ENCODE measurements around the gene ADRM1.

The ADRM1 gene

DNA sequence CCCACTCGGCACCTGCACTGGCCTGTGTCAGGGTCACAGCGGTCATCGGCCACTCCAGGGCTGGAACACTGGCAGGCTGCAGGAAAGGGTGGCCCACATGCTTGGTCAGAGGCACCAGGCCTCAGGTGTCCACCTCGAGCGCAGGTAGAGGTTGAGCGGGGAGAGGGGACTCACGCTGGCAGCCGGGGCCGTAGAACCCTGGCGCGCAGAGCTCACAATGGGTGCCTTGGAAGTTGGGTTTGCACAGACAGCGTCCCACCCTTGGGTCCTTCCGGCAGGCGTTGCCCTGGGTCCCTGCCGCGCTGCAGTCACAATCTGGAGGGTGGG is 35.5 kb downstream of the ADRM1 start:
- TF ChIP-seq, protein P1, sequence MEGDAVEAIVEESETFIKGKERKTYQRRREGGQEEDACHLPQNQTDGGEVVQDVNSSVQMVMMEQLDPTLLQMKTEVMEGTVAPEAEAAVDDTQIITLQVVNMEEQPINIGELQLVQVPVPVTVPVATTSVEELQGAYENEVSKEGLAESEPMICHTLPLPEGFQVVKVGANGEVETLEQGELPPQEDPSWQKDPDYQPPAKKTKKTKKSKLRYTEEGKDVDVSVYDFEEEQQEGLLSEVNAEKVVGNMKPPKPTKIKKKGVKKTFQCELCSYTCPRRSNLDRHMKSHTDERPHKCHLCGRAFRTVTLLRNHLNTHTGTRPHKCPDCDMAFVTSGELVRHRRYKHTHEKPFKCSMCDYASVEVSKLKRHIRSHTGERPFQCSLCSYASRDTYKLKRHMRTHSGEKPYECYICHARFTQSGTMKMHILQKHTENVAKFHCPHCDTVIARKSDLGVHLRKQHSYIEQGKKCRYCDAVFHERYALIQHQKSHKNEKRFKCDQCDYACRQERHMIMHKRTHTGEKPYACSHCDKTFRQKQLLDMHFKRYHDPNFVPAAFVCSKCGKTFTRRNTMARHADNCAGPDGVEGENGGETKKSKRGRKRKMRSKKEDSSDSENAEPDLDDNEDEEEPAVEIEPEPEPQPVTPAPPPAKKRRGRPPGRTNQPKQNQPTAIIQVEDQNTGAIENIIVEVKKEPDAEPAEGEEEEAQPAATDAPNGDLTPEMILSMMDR (IDR thresholded peaks at IDR 0.05; ENCODE audit: control extremely low read depth, extremely low read depth, low read depth, missing control alignments), result no peak
- ChIA-PET CTCF (no interaction called here), POLR2A (no interaction called here)
- DNase-seq (ENCODE audit: extremely low spot score), result no peak

DNA sequence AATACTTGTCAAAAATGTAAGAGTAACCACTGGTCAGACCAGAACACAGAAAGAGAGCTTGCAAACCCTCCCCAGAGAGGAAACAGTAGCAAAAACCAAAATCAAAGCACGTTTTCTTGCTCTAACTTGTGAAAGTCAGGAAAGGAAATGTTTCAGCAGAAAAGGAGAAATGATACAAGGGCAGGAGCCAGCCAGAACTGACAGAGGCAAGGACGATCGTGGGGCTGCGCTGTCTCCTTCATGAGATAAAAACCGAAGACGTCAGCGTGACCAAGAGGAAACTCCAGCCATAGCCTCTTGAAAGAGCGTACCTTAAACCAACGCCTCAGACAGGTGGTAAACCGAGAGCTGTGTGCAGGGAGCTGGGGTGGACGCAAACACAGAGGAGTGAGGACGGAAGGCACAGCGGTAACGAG is 36.9 kb downstream of the ADRM1 start:
- TF ChIP-seq, protein P1 (IDR thresholded peaks at IDR 0.05; ENCODE audit: control extremely low read depth, extremely low read depth, low read depth, missing control alignments), result no peak
- CTCF ChIA-PET, result interaction anchor here (0.6 to 1.5 kb wide), 5 partner anchors 25 to 43 kb away, joined by 3 to 4 read pairs (median 3); no protein-coding TSS in a partner anchor
- peak; percentile 77 for DNase-seq (ENCODE audit: extremely low spot score)
- POLR2A ChIA-PET, result no interaction called here

GRCh38 chr20:62342910-62343309 is 40.1 kb downstream of the ADRM1 start:
- ChIA-PET CTCF (interaction anchor here (1.5 kb wide), 1 partner anchor 41 kb away, joined by 3 read pairs; the partner anchor contains the start of gene ADRM1), POLR2A (no interaction called here)
- no peak for DNase-seq (ENCODE audit: extremely low spot score)
- TF ChIP-seq, protein P1 (IDR thresholded peaks at IDR 0.05; ENCODE audit: control extremely low read depth, extremely low read depth, low read depth, missing control alignments), result no peak

GRCh38 chr20:62344092-62344491 is 41.3 kb downstream of the ADRM1 start:
- TF ChIP-seq, protein P1 (IDR thresholded peaks at IDR 0.05; ENCODE audit: control extremely low read depth, extremely low read depth, low read depth, missing control alignments), result no peak
- no peak for DNase-seq (ENCODE audit: extremely low spot score)
- ChIA-PET POLR2A (no interaction called here), CTCF (interaction anchor here (1.5 kb wide), 2 partner anchors 38 to 42 kb away, joined by 3 to 5 read pairs; partner anchors contain the start of gene ADRM1)

GRCh38 chr20:62344782-62345181 is 42.0 kb downstream of the ADRM1 start:
- ChIA-PET POLR2A (no interaction called here), CTCF (interaction anchor here (1.5 kb wide), 1 partner anchor 37 kb away, joined by 5 read pairs; no protein-coding TSS in a partner anchor)
- no peak for DNase-seq (ENCODE audit: extremely low spot score)
- TF ChIP-seq, protein P1 (IDR thresholded peaks at IDR 0.05; ENCODE audit: control extremely low read depth, extremely low read depth, low read depth, missing control alignments), result no peak

GRCh38 chr20:62345681-62346370 is 43.0 kb downstream of the ADRM1 start:
- CTCF ChIA-PET, result no interaction called here
- DNase-seq (ENCODE audit: extremely low spot score), result no peak
- TF ChIP-seq, protein P1 (IDR thresholded peaks at IDR 0.05; ENCODE audit: control extremely low read depth, extremely low read depth, low read depth, missing control alignments), result no peak
- POLR2A ChIA-PET, result no interaction called here
